HG03108 (cell line): Measurements from ENCODE around the gene ERCC8.
A peak's percentile ranks its signal among the peaks of the same experiment; 100 is the strongest.
"Not testable (repeated sequence)": the region's sequence is repeated elsewhere in the genome, so short reads cannot be mapped to it uniquely, and the experiment has no call there.

Experiments used
- ATAC-seq: cut with Tn5 transposase; IDR thresholded peaks from one replicate; pipeline ENCODE4 v1.9.1; 2021; ENCODE audit warnings: moderate library complexity; ENCODE audit not compliant: unreplicated experiment

ERCC8 gene

DNA sequence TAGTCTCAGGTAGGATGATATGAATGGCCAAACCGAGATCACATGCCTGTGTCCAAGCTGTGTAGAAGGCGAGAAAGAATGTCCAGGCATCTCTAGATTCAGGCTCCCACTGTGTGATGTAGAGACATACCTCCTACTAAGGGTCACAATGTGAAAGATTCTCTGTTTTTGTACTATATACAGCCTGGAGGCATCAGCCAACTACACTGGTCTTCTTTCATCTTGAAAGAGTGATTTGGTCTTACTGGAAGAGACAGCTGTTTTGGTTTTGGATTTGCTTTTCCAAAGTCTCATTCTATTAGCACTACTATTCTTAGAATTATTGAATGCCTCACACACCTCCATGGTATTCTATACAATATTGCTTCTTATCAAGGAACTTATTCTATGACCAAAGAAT is 26.4 kb downstream of the ERCC8 start:
- no peak for ATAC-seq

DNA sequence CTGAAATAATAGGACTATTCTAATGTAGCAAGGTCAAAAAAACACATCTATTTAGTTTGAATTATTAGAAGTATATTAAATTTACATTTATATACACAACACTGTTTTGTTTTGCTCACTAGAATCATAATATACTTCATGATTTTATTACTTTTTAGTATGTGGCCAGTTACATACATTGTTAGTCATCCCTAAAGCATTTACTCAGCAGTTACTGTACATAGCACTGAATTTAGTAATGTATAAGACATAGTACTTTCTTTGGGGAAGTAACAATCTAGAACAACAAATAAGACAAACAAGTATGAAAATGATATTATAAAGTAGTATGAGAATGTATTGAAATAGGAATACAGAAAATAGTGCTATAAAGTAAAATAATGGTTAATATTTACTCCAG is 28.2 kb downstream of the ERCC8 start:
- no peak for ATAC-seq

DNA sequence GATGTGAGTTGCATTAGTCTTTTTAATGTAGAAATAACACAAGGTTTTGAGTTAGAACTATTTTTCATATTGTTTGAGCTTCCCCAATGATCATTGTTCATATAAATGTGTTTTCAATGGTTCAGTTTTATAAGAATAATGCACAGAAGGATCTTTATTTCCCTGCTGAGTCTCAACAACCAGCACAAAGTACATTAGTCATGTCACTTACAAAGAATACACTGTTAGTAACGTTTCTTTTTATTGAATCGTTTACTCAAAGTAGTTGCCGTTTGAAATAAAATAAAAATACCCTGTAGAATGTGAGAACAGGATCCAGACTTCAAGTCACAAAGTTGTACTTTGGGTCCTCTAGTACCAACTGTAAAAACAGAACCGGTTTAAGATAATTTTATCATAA is 41.5 kb downstream of the ERCC8 start:
- no peak for ATAC-seq

DNA sequence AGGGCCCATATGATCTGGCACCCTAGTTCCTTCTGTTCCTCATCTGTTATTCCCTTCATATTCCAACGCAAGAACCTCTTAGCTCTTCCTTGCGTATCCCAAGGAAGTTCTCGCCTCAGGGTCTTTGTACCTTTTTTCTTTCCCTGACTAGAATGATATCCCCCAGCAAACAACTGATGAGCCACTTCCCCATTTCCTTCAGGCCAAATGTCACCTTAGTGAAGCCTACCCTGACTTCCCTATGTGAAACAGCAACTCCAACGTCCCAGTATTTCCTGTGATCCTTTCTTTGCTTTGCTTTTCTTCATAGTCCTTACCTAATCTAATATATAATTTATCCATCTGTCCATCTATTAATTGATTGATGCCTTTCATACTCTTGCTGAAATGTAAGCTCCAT is 47.9 kb downstream of the ERCC8 start:
- no peak for ATAC-seq

DNA sequence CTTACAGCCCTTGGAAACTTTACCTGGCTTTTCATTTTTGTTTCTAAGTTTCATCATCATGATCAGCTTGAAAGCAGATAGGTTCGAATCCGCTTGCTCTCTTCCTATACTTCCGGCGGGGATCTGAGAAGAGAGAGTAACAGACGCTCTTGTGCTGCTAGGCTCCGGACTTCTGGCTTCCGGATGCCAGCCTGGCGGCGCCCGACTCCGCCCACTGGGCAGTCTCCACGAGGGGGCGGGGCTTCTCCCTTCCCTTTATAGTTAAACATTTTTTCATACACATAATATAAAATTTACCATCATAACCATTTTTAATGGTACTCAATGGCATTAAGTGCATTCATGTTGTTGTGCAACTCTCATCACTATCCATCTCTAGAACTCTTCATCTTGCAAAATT is 51.3 kb downstream of the ERCC8 start:
- no peak for ATAC-seq

DNA sequence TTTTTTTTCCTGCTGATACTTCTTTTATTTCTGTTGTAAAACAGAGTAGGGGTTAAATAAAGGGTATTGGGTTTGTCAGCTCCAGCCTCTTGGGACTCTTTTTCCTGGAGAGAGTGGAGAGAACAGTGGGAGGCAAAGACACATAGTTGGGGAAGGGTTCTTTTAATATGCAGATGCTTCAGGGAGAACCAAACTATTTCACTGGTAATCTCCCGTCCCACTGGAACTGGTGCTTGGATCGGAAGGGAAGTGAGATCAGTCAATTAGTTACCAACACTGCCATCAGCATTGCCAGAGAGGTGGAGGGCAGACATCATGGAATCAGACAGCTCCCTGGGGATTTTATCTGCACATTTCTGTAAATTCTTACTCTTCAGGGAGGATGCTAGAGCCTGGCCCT is 53.2 kb downstream of the ERCC8 start:
- no peak for ATAC-seq

DNA sequence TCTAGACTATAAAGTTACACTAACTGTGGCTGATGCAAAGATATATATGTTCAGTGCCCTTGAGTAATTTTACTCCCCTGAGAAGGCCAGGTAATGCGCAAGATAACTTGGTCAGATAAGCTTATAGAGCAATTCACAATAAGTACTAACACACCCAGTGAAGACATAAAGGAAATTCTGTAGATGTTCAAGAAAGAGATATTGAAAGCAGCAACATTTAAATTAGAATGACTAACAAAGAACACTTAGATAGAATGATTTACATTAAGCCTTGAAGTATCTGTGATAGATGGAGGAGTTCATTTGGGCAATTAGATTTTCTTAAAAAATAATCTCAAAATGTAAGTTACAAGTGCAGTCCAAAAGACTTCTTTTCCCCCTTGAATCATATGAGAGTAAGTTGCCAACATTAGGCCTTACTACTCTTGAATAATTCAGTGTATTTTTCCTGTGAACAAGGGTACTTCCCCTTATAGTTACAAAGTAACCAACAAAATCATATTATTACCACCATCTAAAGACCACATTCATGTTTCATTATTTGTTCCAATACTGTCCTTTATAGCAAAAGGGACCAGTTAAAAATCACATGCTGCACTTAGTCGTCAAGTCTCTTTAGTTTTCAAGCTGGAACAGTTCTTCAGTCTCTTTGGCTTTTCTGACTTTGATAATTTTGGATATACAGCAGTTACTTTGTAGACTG is 56.4 kb downstream of the ERCC8 start:
- ATAC-seq = peak; percentile 68

DNA sequence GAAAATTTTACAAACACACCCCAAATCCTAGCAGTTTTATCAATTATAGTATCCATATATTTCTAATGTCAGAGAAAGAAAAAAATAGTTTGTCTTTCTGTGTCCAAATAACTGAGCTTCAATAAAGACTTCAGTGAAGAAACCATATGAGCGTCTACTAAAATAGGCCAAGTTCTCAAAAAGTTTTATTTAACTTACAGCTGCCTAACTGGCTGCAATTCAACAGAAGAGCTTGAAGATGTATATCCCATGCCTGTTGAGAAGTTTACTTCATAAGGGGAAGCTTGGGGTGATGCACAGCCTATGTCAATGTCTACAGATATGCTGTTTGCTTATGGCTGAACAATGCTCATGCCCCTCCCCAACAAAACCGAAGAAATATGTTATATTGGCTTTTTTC is 57.1 kb downstream of the ERCC8 start:
- no peak for ATAC-seq

DNA sequence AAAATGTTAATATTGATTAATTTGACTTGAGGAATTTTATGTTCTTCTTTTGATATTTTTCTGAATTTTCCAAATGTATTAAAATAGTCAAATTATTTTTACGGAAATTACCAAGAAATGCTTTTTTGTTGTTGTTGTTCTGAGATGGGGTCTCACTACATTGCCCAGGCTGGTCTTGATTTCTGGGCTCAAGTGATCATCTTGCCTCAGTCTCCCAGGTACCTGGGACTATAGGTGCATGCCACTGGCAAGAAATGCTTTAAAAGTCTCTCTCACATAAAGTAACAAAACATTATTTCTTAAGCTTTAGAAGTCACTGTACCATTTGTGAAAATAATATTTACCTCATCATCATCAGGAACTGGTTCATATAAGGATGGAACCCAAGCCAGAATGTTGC is 57.8 kb downstream of the ERCC8 start:
- no peak for ATAC-seq

DNA sequence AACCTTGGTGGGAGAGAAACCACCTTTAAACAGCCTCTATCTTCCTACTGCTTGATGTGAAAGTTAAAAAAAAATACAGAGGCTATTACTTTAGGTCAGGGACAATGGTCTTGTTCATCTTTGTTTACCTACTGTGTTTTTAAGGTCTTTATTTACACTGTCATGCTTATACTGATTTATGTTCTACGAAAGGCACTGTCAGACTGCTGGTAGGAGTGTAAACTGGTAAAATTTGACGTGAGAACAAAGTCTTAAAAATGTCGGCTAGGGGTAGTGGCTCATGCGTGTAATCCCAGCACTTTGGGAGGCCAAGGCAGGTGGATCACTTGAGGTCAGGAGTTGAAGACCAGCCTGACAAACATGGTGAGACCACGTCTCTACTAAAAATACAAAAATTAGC is 58.7 kb downstream of the ERCC8 start:
- ATAC-seq = no peak

DNA sequence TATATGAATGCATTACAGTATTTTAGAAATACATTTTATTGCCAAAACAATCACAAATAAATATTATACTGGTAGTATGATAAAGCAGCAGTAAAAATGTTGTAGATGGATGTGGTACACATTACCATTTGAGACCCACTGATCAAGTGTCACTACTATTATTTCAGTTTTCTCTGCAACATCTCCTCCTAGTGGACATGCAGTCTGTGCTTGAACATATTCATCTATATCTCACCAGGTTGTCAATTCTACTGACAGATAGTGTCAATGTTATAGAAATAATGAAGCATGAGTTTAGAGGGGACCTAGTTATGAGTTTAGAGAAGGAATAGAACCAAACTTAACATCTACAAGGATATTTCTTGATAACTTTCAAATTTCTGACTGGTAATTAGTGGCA is 61.6 kb downstream of the ERCC8 start:
- no peak for ATAC-seq

DNA sequence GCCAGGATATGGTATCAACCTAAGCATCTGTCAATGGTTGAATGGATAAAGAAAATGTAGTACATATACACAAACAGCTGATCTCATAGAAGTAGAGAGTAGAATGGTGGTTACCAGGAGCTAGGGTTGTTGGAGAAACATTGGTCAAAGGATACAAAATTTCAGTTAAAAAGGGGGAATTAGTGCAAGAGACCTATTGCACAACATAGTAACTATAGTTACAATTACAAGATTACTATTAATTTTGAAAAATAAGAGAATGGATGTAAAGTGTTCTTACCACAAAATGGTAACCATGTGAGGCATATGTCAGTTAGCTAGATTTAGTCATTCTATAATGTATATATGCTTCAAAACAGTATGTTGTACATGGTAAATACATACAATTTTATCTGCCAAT is 72.0 kb downstream of the ERCC8 start:
- no peak for ATAC-seq

DNA sequence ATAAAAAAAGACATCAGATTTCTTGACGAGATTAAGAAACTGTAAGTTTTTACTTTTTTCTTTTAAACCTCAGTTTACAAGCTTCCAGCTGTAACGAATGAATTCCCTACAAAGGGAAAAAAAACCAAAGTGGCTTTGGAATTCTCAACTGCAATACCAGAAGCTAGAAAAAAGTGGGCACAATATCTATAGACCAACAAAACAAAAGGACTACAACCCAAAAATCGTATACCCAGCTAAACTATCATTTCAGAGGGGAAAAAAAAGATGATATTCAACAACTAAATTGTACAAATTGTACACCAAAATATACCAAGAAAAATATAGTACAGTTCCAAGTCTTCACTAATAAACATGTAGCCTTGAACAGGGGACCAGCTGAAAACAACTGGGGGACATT is 74.0 kb downstream of the ERCC8 start:
- ATAC-seq = no peak

DNA sequence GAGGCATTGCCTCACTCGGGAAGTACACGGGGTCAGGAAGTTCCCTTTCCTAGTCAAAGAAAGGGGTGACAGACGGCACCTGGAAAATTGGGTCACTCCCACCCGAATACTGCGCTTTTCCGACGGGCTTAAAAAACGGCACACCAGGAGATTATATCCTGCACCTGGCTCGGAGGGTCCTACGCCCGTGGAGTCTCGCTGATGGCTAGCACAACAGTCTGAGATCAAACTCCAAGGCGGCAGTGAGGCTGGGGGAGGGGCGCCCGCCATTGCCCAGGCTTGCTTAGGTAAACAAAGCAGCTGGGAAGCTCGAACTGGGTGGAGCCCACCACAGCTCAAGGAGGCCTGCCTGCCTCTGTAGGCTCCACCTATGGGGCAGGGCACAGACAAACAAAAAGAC is 84.3 kb downstream of the ERCC8 start:
- ATAC-seq = not testable (repeated sequence)

DNA sequence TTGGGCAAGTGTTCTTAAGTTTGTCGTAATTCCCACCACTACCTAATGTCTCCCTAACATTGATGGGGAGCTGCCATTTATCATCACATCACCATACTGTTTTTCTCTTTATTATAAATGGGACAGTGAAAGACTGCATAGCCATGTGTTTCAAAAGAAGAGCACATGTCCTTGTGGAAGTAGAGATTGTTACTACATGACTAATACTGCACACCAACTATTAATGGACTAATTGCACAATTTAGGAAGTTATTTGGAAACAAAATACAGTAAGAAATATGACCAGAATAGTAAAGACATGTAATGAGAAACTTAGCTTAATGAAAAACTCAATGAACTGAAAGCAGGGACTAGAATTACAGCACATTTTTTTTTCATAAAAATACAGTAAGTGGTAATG is 88.8 kb downstream of the ERCC8 start:
- no peak for ATAC-seq

DNA sequence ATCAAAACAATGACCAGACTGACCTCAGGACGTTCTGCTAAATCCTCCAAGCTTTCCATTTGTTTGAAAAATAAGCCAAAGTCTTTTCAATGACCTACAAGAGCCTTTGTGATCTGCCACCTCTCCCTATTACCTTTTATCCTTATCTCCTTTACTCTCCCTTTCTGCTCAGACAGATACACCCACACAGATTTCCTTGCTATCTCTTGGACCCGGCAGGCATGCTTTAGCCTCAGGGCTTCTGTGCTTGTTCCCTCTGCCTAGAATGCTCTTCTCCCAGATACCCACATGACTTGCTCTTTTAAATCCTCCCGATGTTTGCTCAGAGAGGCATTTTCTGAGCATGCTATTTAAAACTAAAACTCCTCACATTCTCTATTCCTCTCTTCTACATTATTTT is 91.9 kb downstream of the ERCC8 start:
- ATAC-seq = no peak

DNA sequence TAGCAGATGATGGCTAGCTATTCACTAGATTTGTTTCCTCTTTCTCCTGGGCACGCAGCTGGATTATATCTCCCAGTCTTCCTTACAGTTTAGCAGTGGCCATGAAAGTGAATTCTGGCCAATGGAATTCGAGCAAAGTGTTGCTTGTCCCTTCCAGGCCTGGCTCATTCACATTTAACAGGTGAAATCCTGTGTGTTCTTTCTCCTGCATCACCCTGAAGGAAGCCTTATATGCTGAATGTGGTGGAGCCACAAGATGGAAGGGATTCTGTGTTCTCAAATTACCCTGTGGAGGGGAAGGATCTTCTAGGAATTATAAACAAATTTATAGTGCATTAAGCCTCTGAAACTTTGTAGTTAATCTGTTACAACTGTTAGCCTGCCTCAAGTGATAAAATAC is 92.6 kb downstream of the ERCC8 start:
- no peak for ATAC-seq

DNA sequence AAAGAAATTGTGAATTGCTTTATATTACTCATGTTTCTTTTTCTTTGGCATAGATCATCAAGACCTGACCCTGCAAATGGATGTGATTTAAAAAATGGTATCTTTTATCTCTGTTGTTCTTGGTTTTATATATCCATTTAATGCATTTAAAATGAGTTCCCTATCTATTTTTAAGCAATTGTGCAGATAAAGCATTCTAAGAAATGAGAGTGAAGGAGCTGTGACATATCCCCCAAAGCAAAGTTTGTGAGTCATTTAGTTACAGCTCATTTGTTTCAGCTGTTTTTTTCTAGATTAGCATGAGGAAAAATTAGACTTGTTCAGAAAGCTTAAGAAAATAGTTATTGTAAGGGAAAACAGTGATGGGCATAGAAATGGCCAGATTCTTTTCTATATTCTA is 93.2 kb downstream of the ERCC8 start:
- ATAC-seq = no peak

DNA sequence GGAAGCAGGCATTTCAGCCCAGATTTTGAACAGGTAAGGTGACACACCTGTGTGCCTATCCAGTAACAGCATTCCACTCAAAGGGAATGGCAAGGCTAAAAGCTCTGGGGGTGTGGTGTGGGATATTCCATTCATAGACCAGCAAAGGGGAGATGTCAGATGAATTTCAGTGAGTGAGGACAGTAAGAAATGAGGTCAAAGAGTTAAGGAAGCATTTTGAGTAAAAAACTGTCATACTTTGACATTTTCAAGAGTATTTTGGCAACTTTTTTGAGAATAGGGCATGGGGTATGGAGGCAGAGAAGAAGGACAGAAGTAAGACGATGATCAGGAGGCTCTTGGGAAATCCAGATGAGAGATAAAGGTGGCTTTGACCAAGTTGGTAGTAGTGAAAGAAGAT is 98.6 kb downstream of the ERCC8 start:
- ATAC-seq = no peak

DNA sequence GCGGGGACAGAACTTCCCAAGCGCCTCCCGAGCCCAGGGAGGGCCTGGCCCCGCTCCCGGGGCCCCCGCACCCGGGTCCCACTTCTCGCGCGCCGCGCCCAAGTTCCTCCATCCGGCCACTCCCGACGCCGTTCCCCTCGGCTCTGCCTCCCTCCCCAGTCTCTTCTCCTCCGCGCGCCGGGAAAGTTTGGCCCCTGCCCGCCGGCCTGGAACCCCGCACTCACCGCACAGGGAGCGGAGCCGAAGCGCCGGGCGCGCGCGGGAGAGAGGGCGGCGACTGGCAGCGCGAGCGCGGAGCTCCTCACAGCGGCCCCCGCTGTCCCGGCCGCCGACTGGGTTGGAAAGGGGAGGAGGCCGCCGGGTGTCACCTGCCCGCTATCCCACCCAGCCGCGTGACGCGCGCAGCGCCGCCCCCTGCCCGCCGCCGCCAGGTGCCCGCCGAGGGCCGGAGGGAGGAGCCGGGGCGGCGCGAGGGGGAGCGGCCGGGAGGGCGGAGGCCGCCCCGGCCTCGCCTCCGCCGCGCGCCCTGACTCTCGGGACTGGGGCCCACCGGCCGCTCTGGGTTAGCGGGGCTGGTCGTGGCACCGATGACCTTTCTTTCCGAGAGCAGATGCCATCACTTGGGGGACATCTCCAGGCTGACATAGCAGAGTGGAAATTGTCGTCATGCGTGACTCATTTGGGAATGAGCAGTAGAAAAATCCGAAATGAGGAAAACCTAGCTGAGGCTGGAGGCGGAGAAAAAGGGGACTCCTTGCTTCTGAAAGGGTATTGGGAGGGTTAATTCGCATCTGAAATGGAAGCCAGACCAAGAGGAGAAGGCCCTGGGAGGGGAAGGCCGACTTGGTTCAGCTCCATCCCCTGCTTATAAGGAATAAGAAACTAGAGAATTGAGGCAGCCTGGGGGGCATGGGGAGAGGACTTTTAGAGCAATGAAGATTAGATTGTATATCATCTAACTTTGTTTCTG is 100.6 kb downstream of the ERCC8 start, which contains the start of gene ELOVL7:
Gene ELOVL7 (minus strand): TSS at position 334 of the 970 bp plus-strand sequence. CDS start 56,872 bp downstream, outside the sequence.
- peak; percentile 94 for ATAC-seq

DNA sequence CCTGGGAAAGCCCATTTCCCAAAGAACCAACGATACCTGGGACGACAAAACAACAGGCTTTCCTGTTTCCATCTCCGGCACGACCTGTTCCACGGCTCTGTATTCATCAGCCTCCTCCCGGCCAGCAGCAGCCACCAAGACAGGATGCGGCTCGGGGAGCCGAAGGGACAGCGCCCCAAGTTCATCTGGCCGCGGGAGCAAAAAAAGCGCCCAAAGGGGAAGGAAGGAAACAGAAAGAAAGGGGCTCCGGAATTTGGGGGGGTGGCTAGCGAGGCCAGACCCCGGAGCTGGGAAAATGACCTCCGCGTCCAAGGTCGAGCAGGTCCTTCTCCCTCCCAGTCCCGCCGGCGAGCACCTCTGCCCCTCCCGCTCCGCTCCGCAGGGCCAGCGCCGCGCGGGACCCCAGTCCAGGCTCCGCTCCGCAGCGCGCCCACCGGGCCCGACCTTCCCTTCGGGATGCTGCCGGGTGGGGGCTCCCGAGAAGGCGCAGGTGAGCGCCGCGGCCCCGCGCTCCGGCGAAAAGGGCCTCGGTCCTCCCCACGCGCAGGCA is 101.4 kb downstream of the ERCC8 start:
- peak; percentile 5 for ATAC-seq

DNA sequence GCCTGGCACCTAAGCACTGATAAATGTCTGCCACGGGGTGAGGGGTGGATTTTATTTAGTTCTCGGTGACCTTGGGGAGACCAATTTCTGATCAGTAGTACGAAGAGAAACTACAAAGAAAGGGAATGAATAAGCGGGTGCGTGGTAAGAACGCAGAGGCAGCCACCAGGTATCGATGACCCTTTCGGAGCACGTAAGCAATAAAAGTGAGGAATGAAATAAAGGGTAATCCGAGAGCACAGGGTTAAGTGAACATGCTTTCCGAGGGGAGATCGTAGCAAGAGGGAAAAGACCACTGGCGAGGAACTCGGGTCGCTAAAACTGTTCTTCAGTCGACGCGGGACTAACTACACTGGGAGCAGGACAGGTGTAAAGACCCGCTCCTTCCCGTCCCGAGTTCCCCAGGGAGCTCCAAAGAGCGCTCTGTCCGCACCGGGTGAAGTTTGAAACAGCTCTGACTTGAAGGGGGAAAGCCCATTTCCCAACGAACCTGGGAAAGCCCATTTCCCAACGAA is 101.9 kb downstream of the ERCC8 start:
- no peak for ATAC-seq
